ENCODE results near the gene EDIL3.

Gene EDIL3

DNA sequence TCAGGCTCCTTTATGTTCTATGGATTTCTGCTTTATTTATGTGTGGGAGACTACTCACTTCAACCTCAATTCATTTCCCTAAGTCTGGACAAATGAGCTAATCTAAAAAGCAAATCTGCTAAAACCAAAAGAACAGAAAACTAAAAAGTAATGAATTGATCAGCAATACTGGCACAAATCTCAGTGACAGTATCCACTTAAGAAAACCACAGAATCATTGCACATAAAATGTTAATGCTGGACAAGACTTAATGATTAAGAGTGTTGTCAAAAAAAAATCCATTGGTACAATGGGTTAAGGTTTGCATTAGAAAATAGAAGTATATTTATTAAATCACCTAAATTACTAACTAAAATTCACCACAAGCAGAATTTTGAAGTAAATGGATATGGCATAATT lies 147.6 kb downstream of the EDIL3 start:
- no peak overlapping the region for H2AFZ ChIP-seq (ENCODE audit: low read length, unreplicated experiment)
- H3K27ac ChIP-seq (ENCODE audit: low read depth, low read length): no peak overlapping the region
- no peaks in the 10 kb centered on the region for H3K79me2 ChIP-seq (ENCODE audit: control insufficient read depth, insufficient read depth, low read length, unreplicated experiment)
- no peaks in the 10 kb centered on the region for H3K27me3 ChIP-seq (ENCODE audit: insufficient read depth, low read length)
- no peak overlapping the region for H3K4me3 ChIP-seq (ENCODE audit: low read depth, low read length)
- peaks cover 6% of the 10 kb centered on the region for H3K4me1 ChIP-seq (ENCODE audit: control insufficient read depth, insufficient read depth, low read length, unreplicated experiment)
- no peaks in the 10 kb centered on the region for H3K36me3 ChIP-seq (ENCODE audit: insufficient read depth, low read length)

DNA sequence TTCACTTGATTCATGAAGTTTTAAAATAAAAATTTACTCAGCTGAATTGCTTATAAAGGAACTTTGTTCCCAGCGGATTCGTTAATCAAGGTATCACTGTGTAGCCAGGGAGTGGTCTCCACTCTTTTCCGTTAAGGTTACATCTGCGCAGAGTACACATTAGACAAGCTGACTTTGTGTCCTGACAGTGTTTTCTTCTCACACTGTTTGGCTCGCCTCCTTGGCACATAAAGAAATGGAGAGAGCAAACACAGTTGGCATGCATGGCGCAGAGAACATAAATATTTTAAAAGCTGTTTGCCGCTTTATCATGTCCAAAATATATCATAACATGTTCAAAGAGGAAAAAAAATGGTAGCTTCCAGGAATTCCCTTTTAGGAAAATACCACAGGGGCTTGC lies 153.2 kb downstream of the EDIL3 start:
- no peak overlapping the region for H3K27ac ChIP-seq (ENCODE audit: low read depth, low read length)
- no peak overlapping the region for H2AFZ ChIP-seq (ENCODE audit: low read length, unreplicated experiment)
- H3K27me3 ChIP-seq (ENCODE audit: insufficient read depth, low read length): no peaks in the 10 kb centered on the region
- no peaks in the 10 kb centered on the region for H3K36me3 ChIP-seq (ENCODE audit: insufficient read depth, low read length)
- no peak overlapping the region for H3K4me3 ChIP-seq (ENCODE audit: low read depth, low read length)
- no peaks in the 10 kb centered on the region for H3K4me1 ChIP-seq (ENCODE audit: control insufficient read depth, insufficient read depth, low read length, unreplicated experiment)
- H3K79me2 ChIP-seq (ENCODE audit: control insufficient read depth, insufficient read depth, low read length, unreplicated experiment): no peaks in the 10 kb centered on the region

DNA sequence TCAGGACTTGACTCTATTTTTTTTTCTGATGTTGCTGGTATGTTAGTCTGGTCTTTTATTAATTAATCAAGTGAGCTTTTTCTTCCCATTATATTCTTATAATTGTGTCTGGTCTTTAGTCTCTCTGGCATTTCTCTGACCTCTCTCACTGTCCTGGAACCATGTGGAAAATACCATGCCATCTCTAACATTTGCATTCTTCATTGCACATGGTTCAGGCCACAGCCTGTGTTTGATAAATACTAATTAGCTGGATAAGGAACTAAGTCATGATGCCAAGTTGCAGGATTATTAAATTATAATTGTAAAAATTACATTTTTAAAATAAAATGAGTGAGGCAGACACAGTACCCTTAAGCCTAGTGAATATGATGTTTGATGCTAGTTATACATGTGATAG lies 155.6 kb downstream of the EDIL3 start:
- no peaks in the 10 kb centered on the region for H3K79me2 ChIP-seq (ENCODE audit: control insufficient read depth, insufficient read depth, low read length, unreplicated experiment)
- no peak overlapping the region for H2AFZ ChIP-seq (ENCODE audit: low read length, unreplicated experiment)
- no peaks in the 10 kb centered on the region for H3K4me1 ChIP-seq (ENCODE audit: control insufficient read depth, insufficient read depth, low read length, unreplicated experiment)
- no peaks in the 10 kb centered on the region for H3K36me3 ChIP-seq (ENCODE audit: insufficient read depth, low read length)
- no peaks in the 10 kb centered on the region for H3K27me3 ChIP-seq (ENCODE audit: insufficient read depth, low read length)
- H3K27ac ChIP-seq (ENCODE audit: low read depth, low read length): no peak overlapping the region
- H3K4me3 ChIP-seq (ENCODE audit: low read depth, low read length): no peak overlapping the region

DNA sequence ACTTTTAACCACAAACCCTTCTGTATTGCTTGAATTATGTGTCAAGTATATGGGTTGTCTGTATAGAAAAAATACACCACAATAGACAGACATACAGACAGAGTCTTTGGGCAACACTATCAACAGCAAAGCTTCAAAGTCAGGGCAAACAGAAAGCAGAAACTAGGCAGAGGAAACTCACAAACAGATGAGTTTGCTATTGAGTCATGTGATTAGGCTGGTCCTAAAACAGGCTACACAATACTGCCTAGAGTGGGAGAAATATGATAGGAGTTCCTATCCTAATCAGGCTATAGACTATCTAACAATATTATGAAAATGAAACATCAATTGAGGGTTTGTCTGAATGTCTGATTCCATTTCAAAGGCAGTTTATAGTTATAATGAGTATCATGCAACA lies 156.4 kb downstream of the EDIL3 start:
- peak overlapping the region; percentile 3 for H2AFZ ChIP-seq (ENCODE audit: low read length, unreplicated experiment)
- H3K27ac ChIP-seq (ENCODE audit: low read depth, low read length): no peak overlapping the region
- no peak overlapping the region for H3K4me3 ChIP-seq (ENCODE audit: low read depth, low read length)
- no peaks in the 10 kb centered on the region for H3K36me3 ChIP-seq (ENCODE audit: insufficient read depth, low read length)
- no peaks in the 10 kb centered on the region for H3K27me3 ChIP-seq (ENCODE audit: insufficient read depth, low read length)
- no peaks in the 10 kb centered on the region for H3K79me2 ChIP-seq (ENCODE audit: control insufficient read depth, insufficient read depth, low read length, unreplicated experiment)
- no peaks in the 10 kb centered on the region for H3K4me1 ChIP-seq (ENCODE audit: control insufficient read depth, insufficient read depth, low read length, unreplicated experiment)

DNA sequence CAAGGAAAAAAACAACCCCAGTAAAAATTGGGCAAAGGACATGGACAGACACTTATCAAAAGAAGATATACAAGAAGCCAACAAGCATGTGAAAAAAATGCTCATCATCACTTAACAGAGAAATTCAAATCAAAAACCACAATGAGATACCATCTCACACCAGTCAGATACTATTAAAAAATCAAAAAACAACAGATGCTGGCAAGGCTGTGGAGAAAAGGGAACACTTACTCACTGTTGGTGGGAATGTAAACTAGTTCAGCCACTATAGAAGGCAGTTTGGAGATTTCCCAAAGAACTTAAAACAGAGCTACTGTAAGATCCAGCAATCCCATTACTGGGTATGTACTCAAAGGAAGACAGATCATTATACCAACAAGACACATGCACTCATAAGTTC lies 157.4 kb downstream of the EDIL3 start:
- Histone ChIP-seq H3K27ac (ENCODE audit: low read depth, low read length) (no peak overlapping the region), H3K36me3 (ENCODE audit: insufficient read depth, low read length) (no peaks in the 10 kb centered on the region), H3K79me2 (ENCODE audit: control insufficient read depth, insufficient read depth, low read length, unreplicated experiment) (no peaks in the 10 kb centered on the region), H3K4me3 (ENCODE audit: low read depth, low read length) (no peak overlapping the region), H2AFZ (ENCODE audit: low read length, unreplicated experiment) (no peak overlapping the region), H3K4me1 (ENCODE audit: control insufficient read depth, insufficient read depth, low read length, unreplicated experiment) (no peaks in the 10 kb centered on the region), H3K27me3 (ENCODE audit: insufficient read depth, low read length) (no peaks in the 10 kb centered on the region)

DNA sequence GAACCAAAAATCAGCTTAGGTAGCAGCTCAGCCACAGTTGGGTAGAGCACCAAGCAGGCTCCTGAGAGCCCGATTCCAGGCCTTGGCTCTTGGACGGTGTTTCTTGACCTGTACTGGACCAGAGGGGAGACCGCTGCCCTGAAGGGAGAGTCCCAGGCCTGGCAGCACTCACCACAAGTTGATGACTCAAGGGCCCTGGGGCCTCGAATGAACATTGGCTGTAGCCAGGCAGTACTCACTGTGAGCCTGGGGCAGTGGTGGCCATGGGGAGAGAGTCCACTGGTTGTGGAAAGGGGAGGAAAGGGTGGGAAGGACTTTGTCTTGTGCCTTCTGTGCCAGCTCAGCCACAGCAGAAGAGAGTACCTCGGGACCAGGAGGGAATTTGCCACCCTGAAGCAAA lies 166.1 kb downstream of the EDIL3 start:
- Histone ChIP-seq H3K4me3 (ENCODE audit: low read depth, low read length) (no peak overlapping the region), H3K4me1 (ENCODE audit: control insufficient read depth, insufficient read depth, low read length, unreplicated experiment) (no peaks in the 10 kb centered on the region), H2AFZ (ENCODE audit: low read length, unreplicated experiment) (no peak overlapping the region), H3K27ac (ENCODE audit: low read depth, low read length) (no peak overlapping the region), H3K27me3 (ENCODE audit: insufficient read depth, low read length) (no peaks in the 10 kb centered on the region), H3K36me3 (ENCODE audit: insufficient read depth, low read length) (no peaks in the 10 kb centered on the region), H3K79me2 (ENCODE audit: control insufficient read depth, insufficient read depth, low read length, unreplicated experiment) (no peaks in the 10 kb centered on the region)

DNA sequence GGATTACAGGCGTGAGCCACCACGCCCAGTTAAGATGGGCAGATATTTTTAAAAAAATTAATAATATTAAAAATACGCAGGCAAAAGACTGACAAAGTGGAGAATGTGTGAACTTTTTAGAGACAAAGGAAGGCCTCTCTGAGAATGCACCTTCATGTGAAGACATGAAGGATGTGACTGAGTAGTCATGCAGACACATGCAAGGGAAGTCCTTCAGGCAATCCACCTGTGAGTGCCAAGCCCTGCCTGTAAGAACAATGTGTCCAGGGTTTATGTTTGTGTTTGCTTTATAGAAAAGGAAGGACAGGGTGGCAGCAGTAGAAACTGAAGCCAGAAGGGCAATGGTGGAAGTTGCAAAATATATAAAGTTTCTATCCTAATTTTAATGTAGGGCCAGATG lies 169.2 kb downstream of the EDIL3 start:
- no peak overlapping the region for H2AFZ ChIP-seq (ENCODE audit: low read length, unreplicated experiment)
- H3K36me3 ChIP-seq (ENCODE audit: insufficient read depth, low read length): no peaks in the 10 kb centered on the region
- no peaks in the 10 kb centered on the region for H3K79me2 ChIP-seq (ENCODE audit: control insufficient read depth, insufficient read depth, low read length, unreplicated experiment)
- H3K4me1 ChIP-seq (ENCODE audit: control insufficient read depth, insufficient read depth, low read length, unreplicated experiment): no peaks in the 10 kb centered on the region
- H3K4me3 ChIP-seq (ENCODE audit: low read depth, low read length): no peak overlapping the region
- no peak overlapping the region for H3K27ac ChIP-seq (ENCODE audit: low read depth, low read length)
- H3K27me3 ChIP-seq (ENCODE audit: insufficient read depth, low read length): no peaks in the 10 kb centered on the region

DNA sequence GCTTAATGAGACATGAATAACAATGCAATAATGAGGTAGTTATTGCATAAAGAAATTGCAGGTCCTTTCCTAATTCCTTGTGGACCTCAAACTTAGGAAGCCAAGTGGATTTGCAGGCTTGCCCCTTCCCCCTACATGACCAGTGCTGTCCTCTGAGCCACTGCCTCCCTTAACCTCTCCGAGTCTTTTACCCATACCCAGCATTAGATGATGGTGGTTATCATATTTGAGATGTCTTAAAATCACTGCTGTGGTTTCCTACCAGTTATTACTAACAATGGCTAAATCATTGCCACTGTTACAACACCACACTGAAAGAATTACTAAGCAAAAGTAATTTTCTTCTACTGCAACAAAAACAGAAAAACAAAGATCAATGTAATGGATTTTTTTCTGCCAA lies 170.8 kb downstream of the EDIL3 start:
- Histone ChIP-seq H3K27ac (ENCODE audit: low read depth, low read length) (no peak overlapping the region), H3K36me3 (ENCODE audit: insufficient read depth, low read length) (no peaks in the 10 kb centered on the region), H2AFZ (ENCODE audit: low read length, unreplicated experiment) (no peak overlapping the region), H3K4me1 (ENCODE audit: control insufficient read depth, insufficient read depth, low read length, unreplicated experiment) (no peaks in the 10 kb centered on the region), H3K27me3 (ENCODE audit: insufficient read depth, low read length) (no peaks in the 10 kb centered on the region), H3K79me2 (ENCODE audit: control insufficient read depth, insufficient read depth, low read length, unreplicated experiment) (no peaks in the 10 kb centered on the region), H3K4me3 (ENCODE audit: low read depth, low read length) (no peak overlapping the region)

DNA sequence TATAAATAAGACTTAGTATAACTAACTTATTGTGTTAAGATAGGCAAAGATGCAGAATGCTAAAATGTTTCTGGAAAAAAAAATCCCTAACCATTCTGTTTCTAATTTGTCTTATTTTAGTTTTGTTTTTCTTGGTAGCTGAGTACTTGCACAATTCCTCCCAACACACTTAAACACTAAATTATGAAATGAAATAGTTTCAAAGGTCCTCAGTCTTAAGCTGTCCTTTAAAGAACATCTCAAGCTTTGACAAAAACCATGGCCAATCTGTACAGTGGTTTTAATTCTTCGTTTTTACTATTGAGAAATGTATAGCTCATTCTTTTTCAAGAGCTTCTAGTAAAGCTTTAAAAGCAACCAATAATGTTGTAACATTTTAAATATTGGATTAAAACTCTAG lies 171.5 kb downstream of the EDIL3 start:
- Histone ChIP-seq H3K36me3 (ENCODE audit: insufficient read depth, low read length) (no peaks in the 10 kb centered on the region), H2AFZ (ENCODE audit: low read length, unreplicated experiment) (no peak overlapping the region), H3K4me1 (ENCODE audit: control insufficient read depth, insufficient read depth, low read length, unreplicated experiment) (no peaks in the 10 kb centered on the region), H3K79me2 (ENCODE audit: control insufficient read depth, insufficient read depth, low read length, unreplicated experiment) (no peaks in the 10 kb centered on the region), H3K27ac (ENCODE audit: low read depth, low read length) (no peak overlapping the region), H3K27me3 (ENCODE audit: insufficient read depth, low read length) (no peaks in the 10 kb centered on the region), H3K4me3 (ENCODE audit: low read depth, low read length) (no peak overlapping the region)

DNA sequence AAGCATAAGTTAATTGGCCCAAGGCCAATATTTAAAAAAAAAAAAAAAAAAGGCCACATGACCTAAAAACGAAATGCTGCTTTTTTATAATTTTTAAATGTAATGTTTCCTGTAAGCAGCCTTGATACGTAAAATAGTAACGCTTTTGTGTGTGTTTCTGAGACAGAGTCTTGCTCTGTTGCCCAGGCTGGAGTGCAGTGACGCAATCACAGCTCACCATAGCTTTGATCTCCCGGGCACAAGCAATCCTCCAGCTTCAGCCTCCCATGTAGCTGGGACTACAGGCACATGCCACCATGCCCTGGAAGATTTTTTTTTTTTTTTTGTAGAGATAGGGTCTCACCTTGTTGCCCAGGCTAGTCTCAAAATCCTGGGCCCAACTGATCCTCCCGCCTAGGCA lies 179.9 kb downstream of the EDIL3 start:
- no peak overlapping the region for H2AFZ ChIP-seq (ENCODE audit: low read length, unreplicated experiment)
- no peak overlapping the region for H3K27ac ChIP-seq (ENCODE audit: low read depth, low read length)
- H3K79me2 ChIP-seq (ENCODE audit: control insufficient read depth, insufficient read depth, low read length, unreplicated experiment): no peaks in the 10 kb centered on the region
- H3K36me3 ChIP-seq (ENCODE audit: insufficient read depth, low read length): no peaks in the 10 kb centered on the region
- no peaks in the 10 kb centered on the region for H3K4me1 ChIP-seq (ENCODE audit: control insufficient read depth, insufficient read depth, low read length, unreplicated experiment)
- no peaks in the 10 kb centered on the region for H3K27me3 ChIP-seq (ENCODE audit: insufficient read depth, low read length)
- H3K4me3 ChIP-seq (ENCODE audit: low read depth, low read length): no peak overlapping the region

DNA sequence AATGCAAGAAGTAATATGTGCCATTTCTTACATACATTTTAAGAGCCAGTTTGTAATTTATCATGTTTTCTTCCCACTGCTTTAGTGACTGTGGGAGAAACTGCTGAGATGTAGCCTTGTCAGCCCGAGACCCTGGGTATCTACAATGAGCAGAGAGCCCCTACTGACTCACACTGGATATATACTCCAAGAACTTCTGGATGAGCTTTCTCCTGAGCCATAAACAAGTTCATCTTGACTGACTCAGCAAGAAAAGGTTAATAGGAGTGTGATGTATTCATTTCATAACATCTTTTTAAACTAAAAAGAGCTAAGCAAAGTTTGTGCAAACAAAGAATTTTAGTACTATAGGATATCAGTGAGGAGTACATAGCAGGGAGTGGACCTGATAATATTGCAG lies 182.5 kb downstream of the EDIL3 start:
- Histone ChIP-seq H3K27ac (ENCODE audit: low read depth, low read length) (no peak overlapping the region), H3K4me3 (ENCODE audit: low read depth, low read length) (no peak overlapping the region), H3K27me3 (ENCODE audit: insufficient read depth, low read length) (no peaks in the 10 kb centered on the region), H3K36me3 (ENCODE audit: insufficient read depth, low read length) (no peaks in the 10 kb centered on the region), H3K4me1 (ENCODE audit: control insufficient read depth, insufficient read depth, low read length, unreplicated experiment) (no peaks in the 10 kb centered on the region), H2AFZ (ENCODE audit: low read length, unreplicated experiment) (no peak overlapping the region), H3K79me2 (ENCODE audit: control insufficient read depth, insufficient read depth, low read length, unreplicated experiment) (no peaks in the 10 kb centered on the region)

DNA sequence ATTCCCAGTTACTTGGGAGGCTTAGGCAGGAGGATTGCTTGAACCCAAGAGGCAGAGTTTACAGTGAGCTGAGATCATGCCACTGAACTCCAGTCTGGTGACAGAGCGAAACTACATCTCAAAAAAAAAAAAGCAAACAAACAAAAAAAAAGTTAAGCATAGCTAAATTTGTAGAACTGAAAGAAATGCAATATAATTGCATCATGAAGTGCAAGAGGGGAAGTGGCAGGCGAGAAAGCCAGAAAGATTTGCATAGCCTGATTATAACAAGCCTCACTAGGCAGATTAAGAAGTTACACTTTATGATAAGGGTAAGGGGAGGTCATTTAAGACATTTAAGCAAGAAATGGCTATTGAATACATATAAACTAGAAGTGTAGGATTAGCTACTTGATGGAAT lies 187.1 kb downstream of the EDIL3 start:
- Histone ChIP-seq H2AFZ (ENCODE audit: low read length, unreplicated experiment) (no peak overlapping the region), H3K27ac (ENCODE audit: low read depth, low read length) (no peak overlapping the region), H3K4me3 (ENCODE audit: low read depth, low read length) (no peak overlapping the region), H3K4me1 (ENCODE audit: control insufficient read depth, insufficient read depth, low read length, unreplicated experiment) (no peaks in the 10 kb centered on the region), H3K79me2 (ENCODE audit: control insufficient read depth, insufficient read depth, low read length, unreplicated experiment) (no peaks in the 10 kb centered on the region), H3K27me3 (ENCODE audit: insufficient read depth, low read length) (no peaks in the 10 kb centered on the region), H3K36me3 (ENCODE audit: insufficient read depth, low read length) (no peaks in the 10 kb centered on the region)
